ENCODE data around the gene RGL3.

RGL3 gene

GRCh38 chr19:11425719-11426457 lies 6.8 kb upstream of the RGL3 start:
- Histone ChIP-seq H3K4me1 (ENCODE audit: control insufficient read depth in 1 of 2, insufficient read depth in 1 of 2, low read depth in 1 of 2, low read length in 1 of 2) (peaks cover 17 to 27% of the 10 kb centered on the region in 2 experiments), H3K9me3 (no peaks in the 10 kb centered on the region), H3K4me3 (ENCODE audit: low read depth in 1 of 2, low read length in 1 of 2) (no peak overlapping the region), H3K27me3 (peaks cover 36% of the 10 kb centered on the region), H3K27ac (no peak overlapping the region), H3K36me3 (no peaks in the 10 kb centered on the region)
- TF ChIP-seq CTCF (IDR thresholded peaks at IDR 0.05) = no peak

DNA sequence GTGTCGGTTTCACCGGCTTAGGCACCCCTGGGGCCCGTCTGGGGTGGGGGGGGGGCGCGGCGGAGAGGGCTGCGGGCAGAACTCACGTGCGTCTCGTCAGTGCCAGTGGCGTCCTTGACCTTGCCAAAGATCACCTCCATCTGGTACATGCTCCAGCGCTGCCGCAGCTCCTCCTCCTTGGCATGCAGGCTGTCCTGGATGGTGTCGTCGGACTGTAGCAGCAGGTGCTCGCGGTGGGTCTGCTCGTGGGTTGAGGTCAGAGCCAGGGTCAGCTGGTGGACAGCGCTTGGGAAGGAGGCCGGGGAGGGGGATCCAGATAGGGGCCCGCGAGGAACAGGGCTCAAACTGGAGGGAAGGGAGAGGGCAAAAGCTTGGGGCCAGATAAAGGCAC lies 4.7 kb upstream of the RGL3 start:
- Histone ChIP-seq H3K4me1 (ENCODE audit: control insufficient read depth in 1 of 2, insufficient read depth in 1 of 2, low read depth in 1 of 2, low read length in 1 of 2) (peaks cover 25 to 34% of the 10 kb centered on the region in 2 experiments), H3K36me3 (no peaks in the 10 kb centered on the region), H3K9me3 (no peaks in the 10 kb centered on the region), H3K27ac (no peak overlapping the region), H3K4me3 (ENCODE audit: low read depth in 1 of 2, low read length in 1 of 2) (no peak overlapping the region), H3K27me3 (peaks cover 57% of the 10 kb centered on the region)
- TF ChIP-seq CTCF (IDR thresholded peaks at IDR 0.05) = no peak

GRCh38 chr19:11423164-11423790 lies 4.2 kb upstream of the RGL3 start:
- H3K4me1 ChIP-seq (ENCODE audit: control insufficient read depth in 1 of 2, insufficient read depth in 1 of 2, low read depth in 1 of 2, low read length in 1 of 2) = peaks cover 25 to 38% of the 10 kb centered on the region in 2 experiments
- no peak overlapping the region for H3K4me3 ChIP-seq (ENCODE audit: low read depth in 1 of 2, low read length in 1 of 2)
- peaks cover 62% of the 10 kb centered on the region for H3K27me3 ChIP-seq

GRCh38 chr19:11422163-11423065 lies 3.3 kb upstream of the RGL3 start:
- H3K27me3 ChIP-seq = peaks cover 71% of the 10 kb centered on the region
- TF ChIP-seq CTCF (IDR thresholded peaks at IDR 0.05) = no peak
- H3K4me1 ChIP-seq (ENCODE audit: control insufficient read depth in 1 of 2, insufficient read depth in 1 of 2, low read depth in 1 of 2, low read length in 1 of 2) = peaks cover 25 to 38% of the 10 kb centered on the region in 2 experiments
- H3K27ac ChIP-seq = no peak overlapping the region
- H3K9me3 ChIP-seq = no peaks in the 10 kb centered on the region
- no peaks in the 10 kb centered on the region for H3K36me3 ChIP-seq
- peak overlapping the region; percentile 23 to 25 for H3K4me3 ChIP-seq (ENCODE audit: low read depth in 1 of 2, low read length in 1 of 2)

More at GRCh38 chr19:11423164-11423790, 4.2 kb upstream of the RGL3 start:
- H3K27ac ChIP-seq = no peak overlapping the region
- TF ChIP-seq CTCF (IDR thresholded peaks at IDR 0.05) = no peak
- no peaks in the 10 kb centered on the region for H3K36me3 ChIP-seq
- H3K9me3 ChIP-seq = no peaks in the 10 kb centered on the region

- no peaks in the 10 kb centered on the region for H3K36me3 ChIP-seq
- peak overlapping the region; percentile 5 to 23 for H3K4me3 ChIP-seq (ENCODE audit: low read depth in 1 of 2, low read length in 1 of 2)
- H3K9me3 ChIP-seq = no peaks in the 10 kb centered on the region
- peaks cover 79% of the 10 kb centered on the region for H3K27me3 ChIP-seq
- H3K4me1 ChIP-seq (ENCODE audit: control insufficient read depth in 1 of 2, insufficient read depth in 1 of 2, low read depth in 1 of 2, low read length in 1 of 2) = peaks cover 25 to 38% of the 10 kb centered on the region in 2 experiments
- TF ChIP-seq CTCF (IDR thresholded peaks at IDR 0.05) = no peak
- H3K27ac ChIP-seq = no peak overlapping the region
Measured at GRCh38 chr19:11421371-11422098, 2.4 kb upstream of the RGL3 start.

All from neutrophil (primary cell).